Activated T-helper 1 cell treated with anti-CD3 and anti-CD28 coated beads, Interleukin-12 subunit alpha, Interleukin-12 subunit beta, Interleukin-2, Interleukin-4 antibody, amounts not matched to agents 30 ng/mL and 10 ng/mL and 1 ng/mL, durations not matched to agents 14 hours and 24 hours and 36 hours (primary cell): Measurements from ENCODE around the gene TAAR9. TPM values are rescaled to one million over a fixed set of nuclear protein-coding genes. Genes with fewer than 3 reads are reported as not detected.
A peak's percentile ranks its signal among the peaks of the same experiment; 100 is the strongest.

Source experiments
- DNase-seq: peaks from one replicate; pipeline ENCODE4 v3.0.0; 2021; ENCODE audit warnings: low spot score
- H3K27ac Mint-ChIP-seq: one replicate; pipeline ENCODE4 v1.8.0; 2021; ENCODE audit warnings: mild to moderate bottlenecking, mixed read lengths
- H3K27me3 Mint-ChIP-seq: one replicate; pipeline ENCODE4 v1.8.0; 2022; ENCODE audit warnings: mild to moderate bottlenecking, moderate library complexity, mixed read lengths; ENCODE audit not compliant: insufficient read depth
- H3K36me3 Mint-ChIP-seq: one replicate; pipeline ENCODE4 v1.8.0; 2021; ENCODE audit warnings: low read depth, mixed read lengths
- H3K4me1 Mint-ChIP-seq: one replicate; pipeline ENCODE4 v1.8.0; 2021; ENCODE audit warnings: low read depth, mixed read lengths
- H3K4me3 Mint-ChIP-seq: one replicate; pipeline ENCODE4 v1.8.0; 2021; ENCODE audit warnings: mild to moderate bottlenecking, moderate library complexity, mixed read lengths
- H3K9me3 Mint-ChIP-seq: one replicate; pipeline ENCODE4 v1.8.0; 2021; ENCODE audit warnings: mixed read lengths
- intact Hi-C: fragments of 100-400 bp; cut with micrococcal nuclease; formaldehyde crosslinking; loops from one replicate; pipeline ENCODE4 v1.15.1; 2024
- total RNA-seq: library from RNA; stranded (reverse); gene quantifications from 2 replicates; pipeline ENCODE4 v1.2.3, GENCODE V29; 2022

TAAR9 gene
- total RNA-seq, 1 donor from 2014 or later = not detected

- H3K36me3 Mint-ChIP-seq = peaks cover 8% of the 10 kb centered on the region
- DNase-seq = no peak
- H3K27ac Mint-ChIP-seq = no peak overlapping the region
- H3K4me3 Mint-ChIP-seq = no peak overlapping the region
- intact Hi-C loops = no loop called here
- peaks cover 11% of the 10 kb centered on the region for H3K4me1 Mint-ChIP-seq
- H3K9me3 Mint-ChIP-seq = no peaks in the 10 kb centered on the region
- H3K27me3 Mint-ChIP-seq = no peaks in the 10 kb centered on the region
These were observed 31.6 kb upstream of the TAAR9 start for GRCh38 chr6:132506461-132506860.

- H3K27me3 Mint-ChIP-seq = no peaks in the 10 kb centered on the region
- peaks cover 14% of the 10 kb centered on the region for H3K4me1 Mint-ChIP-seq
- DNase-seq = no peak
- no peak overlapping the region for H3K27ac Mint-ChIP-seq
- H3K36me3 Mint-ChIP-seq = peaks cover 6% of the 10 kb centered on the region
- no peak overlapping the region for H3K4me3 Mint-ChIP-seq
- intact Hi-C loops = no loop called here
- no peaks in the 10 kb centered on the region for H3K9me3 Mint-ChIP-seq
These were observed 30.9 kb upstream of the TAAR9 start for GRCh38 chr6:132506869-132507808.

- Mint-ChIP-seq H3K36me3 (peaks cover 4% of the 10 kb centered on the region), H3K4me3 (peak overlapping the region; percentile 92), H3K27ac (no peak overlapping the region), H3K27me3 (peaks cover 14% of the 10 kb centered on the region), H3K4me1 (peaks cover 25% of the 10 kb centered on the region), H3K9me3 (no peaks in the 10 kb centered on the region)
- DNase-seq = no peak
- intact Hi-C loops = no loop called here
These were observed 26.8 kb upstream of the TAAR9 start for GRCh38 chr6:132511210-132511830.

DNA sequence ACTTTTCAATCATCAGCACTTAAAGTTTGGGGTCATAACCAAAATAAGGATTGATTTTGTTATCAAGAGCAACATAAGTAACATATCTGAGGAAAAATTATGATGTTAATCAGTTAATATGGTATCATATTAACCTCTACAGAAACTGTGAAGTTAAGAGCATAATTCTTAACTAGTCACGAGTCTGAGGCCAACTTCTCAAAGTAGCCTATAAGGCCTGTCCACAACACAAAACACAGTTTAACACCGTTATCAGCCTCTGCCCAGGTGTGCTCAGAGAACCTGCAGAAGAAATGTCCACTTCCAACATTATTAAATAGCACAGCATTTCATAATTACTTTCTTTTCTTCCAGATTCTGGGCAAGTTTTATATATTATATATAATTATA lies 26.3 kb upstream of the TAAR9 start:
- Mint-ChIP-seq H3K4me1 (peaks cover 25% of the 10 kb centered on the region), H3K4me3 (peak overlapping the region; percentile 92), H3K27ac (no peak overlapping the region), H3K27me3 (peaks cover 18% of the 10 kb centered on the region), H3K36me3 (peaks cover 4% of the 10 kb centered on the region), H3K9me3 (no peaks in the 10 kb centered on the region)
- DNase-seq = no peak
- intact Hi-C loops = loop anchor here (2.0 kb wide), 1 partner anchor 27 kb away; no protein-coding TSS in a partner anchor

DNA sequence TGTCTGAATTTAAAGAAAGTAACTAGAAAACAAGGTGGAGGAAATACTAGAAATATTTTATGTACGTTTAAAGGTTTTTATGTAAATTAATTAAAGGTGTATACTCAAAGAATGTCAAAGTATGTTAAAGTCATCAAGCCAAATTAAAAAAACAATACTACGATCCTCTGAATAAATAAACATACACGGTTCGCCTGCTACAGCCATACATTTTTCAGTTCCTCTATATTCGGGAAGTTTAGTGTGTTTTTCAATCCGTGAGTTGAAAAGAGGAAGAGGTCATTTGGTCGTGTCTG lies 25.8 kb upstream of the TAAR9 start:
- Mint-ChIP-seq H3K9me3 (no peaks in the 10 kb centered on the region), H3K4me1 (peaks cover 25% of the 10 kb centered on the region), H3K36me3 (peaks cover 4% of the 10 kb centered on the region), H3K27me3 (peaks cover 20% of the 10 kb centered on the region), H3K4me3 (peak overlapping the region; percentile 92), H3K27ac (peak overlapping the region; percentile 74)
- intact Hi-C loops = loop anchor here (2.0 kb wide), 1 partner anchor 27 kb away; no protein-coding TSS in a partner anchor
- no peak for DNase-seq

- Mint-ChIP-seq H3K27ac (peak within 1 kb of the TSS; percentile 93), H3K27me3 (peaks cover 20% of the 10 kb centered on the region), H3K9me3 (no peaks in the 10 kb centered on the region), H3K4me1 (peaks cover 25% of the 10 kb centered on the region), H3K36me3 (peaks cover 4% of the 10 kb centered on the region), H3K4me3 (peak within 1 kb of the TSS; percentile 97)
- peak; percentile 83 for DNase-seq
- intact Hi-C loops = loop anchor here (1.0 to 2.0 kb wide), 3 partner anchors 18 to 301 kb away; partner anchors contain the start of gene RPS12
These were observed 25.1 kb upstream of the TAAR9 start, which contains the start of gene STX7 for GRCh38 chr6:132512638-132513632. STX7 (minus strand) TSS chr6:132513116; CDS start chr6:132503530, 9,586 bp downstream.

DNA sequence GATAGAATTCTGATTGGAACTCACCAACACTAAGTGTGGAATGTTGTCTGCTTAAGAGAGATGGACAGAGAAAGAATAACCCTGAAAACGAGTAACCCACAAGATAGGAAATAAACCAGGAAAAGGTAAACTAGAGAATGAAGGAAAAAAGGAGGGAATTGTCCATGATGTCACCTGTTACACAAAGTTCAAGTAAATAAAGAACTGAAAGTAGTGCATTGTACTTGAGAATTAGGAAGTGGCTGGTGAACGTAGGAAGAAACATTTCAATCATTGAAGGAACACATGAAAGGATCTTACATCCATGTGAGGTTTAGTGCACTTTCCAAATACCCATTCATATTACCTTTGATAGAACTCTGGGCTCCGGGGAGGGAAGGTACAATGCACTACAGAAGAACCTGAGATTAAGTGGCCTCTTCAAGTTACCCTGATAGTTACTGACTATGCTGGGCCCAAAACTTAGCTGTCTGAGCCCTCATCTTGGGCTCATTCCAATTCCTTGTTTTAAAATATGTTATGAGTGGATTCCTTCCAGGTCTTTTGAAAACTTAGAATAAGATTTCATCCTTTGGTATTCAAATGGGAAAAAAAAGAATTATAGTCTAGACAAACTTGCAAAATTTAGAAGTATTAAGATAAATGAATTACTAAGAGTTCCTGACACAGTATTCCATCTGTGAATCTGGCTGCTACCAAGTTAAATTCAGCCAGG lies 24.1 kb upstream of the TAAR9 start:
- Mint-ChIP-seq H3K36me3 (peaks cover 4% of the 10 kb centered on the region), H3K27me3 (peaks cover 29% of the 10 kb centered on the region), H3K4me3 (peak overlapping the region; percentile 97), H3K27ac (no peak overlapping the region), H3K4me1 (peaks cover 25% of the 10 kb centered on the region), H3K9me3 (no peaks in the 10 kb centered on the region)
- intact Hi-C loops = loop anchor here (1.0 to 2.0 kb wide), 3 partner anchors 19 to 300 kb away; partner anchors contain the start of gene RPS12
- no peak for DNase-seq

DNA sequence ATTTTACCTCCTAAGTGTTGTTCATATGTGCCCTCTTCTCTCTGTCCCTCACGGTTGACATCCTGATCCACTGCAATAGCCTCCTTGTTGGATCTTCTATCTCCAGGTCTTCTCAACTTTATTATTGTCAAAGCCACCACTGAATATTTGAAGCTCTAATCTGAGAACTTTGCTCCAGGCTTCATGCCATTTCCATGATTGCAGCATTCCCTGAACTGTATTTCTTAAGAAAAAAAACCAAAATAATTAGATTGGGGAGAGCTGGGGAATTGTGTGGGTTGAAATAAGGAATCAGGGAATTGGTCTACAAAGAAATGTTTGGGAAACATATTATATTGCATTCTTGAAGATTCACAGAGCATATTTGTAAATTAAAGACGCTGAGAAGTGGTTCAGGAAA lies 22.7 kb upstream of the TAAR9 start:
- no peak overlapping the region for H3K4me3 Mint-ChIP-seq
- H3K36me3 Mint-ChIP-seq = peaks cover 4% of the 10 kb centered on the region
- no peak overlapping the region for H3K27ac Mint-ChIP-seq
- H3K27me3 Mint-ChIP-seq = peaks cover 40% of the 10 kb centered on the region
- intact Hi-C loops = no loop called here
- no peak for DNase-seq
- H3K9me3 Mint-ChIP-seq = no peaks in the 10 kb centered on the region
- peaks cover 24% of the 10 kb centered on the region for H3K4me1 Mint-ChIP-seq

DNA sequence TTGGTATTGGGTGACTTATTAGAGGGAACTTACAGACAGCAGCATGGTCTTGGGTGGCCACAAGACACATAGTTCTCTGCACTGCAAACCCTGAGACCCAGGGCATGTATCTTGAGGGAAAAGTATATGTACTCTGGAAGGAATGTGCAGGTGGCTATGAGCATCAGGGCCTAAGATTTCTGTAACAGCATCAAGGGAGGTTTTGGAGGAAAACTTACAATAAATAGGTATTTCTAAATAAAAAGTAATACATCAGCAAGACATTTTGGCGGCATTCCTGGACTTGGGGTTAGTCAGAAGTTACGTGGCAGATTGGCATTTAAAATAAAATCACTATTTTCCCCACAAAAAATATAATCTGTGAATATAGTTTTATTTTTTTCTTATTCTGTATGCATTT lies 17.1 kb upstream of the TAAR9 start:
- peaks cover 63% of the 10 kb centered on the region for H3K27me3 Mint-ChIP-seq
- H3K27ac Mint-ChIP-seq = no peak overlapping the region
- H3K36me3 Mint-ChIP-seq = no peaks in the 10 kb centered on the region
- intact Hi-C loops = no loop called here
- no peak for DNase-seq
- H3K9me3 Mint-ChIP-seq = no peaks in the 10 kb centered on the region
- no peaks in the 10 kb centered on the region for H3K4me1 Mint-ChIP-seq
- H3K4me3 Mint-ChIP-seq = no peak overlapping the region

- no peak overlapping the region for H3K27ac Mint-ChIP-seq
- H3K4me3 Mint-ChIP-seq = no peak overlapping the region
- intact Hi-C loops = no loop called here
- no peaks in the 10 kb centered on the region for H3K36me3 Mint-ChIP-seq
- no peak for DNase-seq
- peaks cover 52% of the 10 kb centered on the region for H3K27me3 Mint-ChIP-seq
- H3K9me3 Mint-ChIP-seq = no peaks in the 10 kb centered on the region
- H3K4me1 Mint-ChIP-seq = no peaks in the 10 kb centered on the region
These were observed 13.4 kb upstream of the TAAR9 start for GRCh38 chr6:132524646-132525045.

GRCh38 chr6:132525866-132526265 lies 12.2 kb upstream of the TAAR9 start:
- no peak overlapping the region for H3K4me3 Mint-ChIP-seq
- intact Hi-C loops = no loop called here
- DNase-seq = no peak
- no peaks in the 10 kb centered on the region for H3K9me3 Mint-ChIP-seq
- H3K27ac Mint-ChIP-seq = no peak overlapping the region
- peaks cover 49% of the 10 kb centered on the region for H3K27me3 Mint-ChIP-seq
- H3K4me1 Mint-ChIP-seq = no peaks in the 10 kb centered on the region
- H3K36me3 Mint-ChIP-seq = no peaks in the 10 kb centered on the region

- H3K4me1 Mint-ChIP-seq = no peaks in the 10 kb centered on the region
- H3K36me3 Mint-ChIP-seq = no peaks in the 10 kb centered on the region
- intact Hi-C loops = no loop called here
- no peak for DNase-seq
- no peak overlapping the region for H3K4me3 Mint-ChIP-seq
- no peak overlapping the region for H3K27ac Mint-ChIP-seq
- H3K9me3 Mint-ChIP-seq = no peaks in the 10 kb centered on the region
- peaks cover 47% of the 10 kb centered on the region for H3K27me3 Mint-ChIP-seq
These were observed 11.6 kb upstream of the TAAR9 start for GRCh38 chr6:132526461-132526860.
